B cell (primary cell): ENCODE measurements around the gene MYDGF. TPM values are rescaled to one million over a fixed set of nuclear protein-coding genes. Genes with fewer than 3 reads are reported as not detected.

Experiments used
- ATAC-seq: fragments of 200-7000 bp; cut with Tn5 transposase; one replicate; pipeline ENCODE4 v1.10.0; 2021; ENCODE audit warnings: low read depth, mild to moderate bottlenecking, moderate number of reproducible peaks, moderate library complexity
- CTCF ChIA-PET: fragments of 350-600 bp; sonication (Branson Sonifier 250); formaldehyde crosslinking; loops from one replicate; lab custom pipeline; 2021; ENCODE audit warnings: antibody characterized with exemption, inconsistent platforms; lab: Charles Lee
- POLR2A ChIA-PET: fragments of 350-600 bp; sonication (Branson Sonifier 250); formaldehyde crosslinking; loops from one replicate; lab custom pipeline; 2021; ENCODE audit warnings: antibody characterized with exemption; lab: Charles Lee
- DNase-seq: peaks from one replicate; pipeline ENCODE4 v3.0.0; 2013
- H2AFZ ChIP-seq: 2 replicates; pipeline ENCODE4 v1.6.1; 2012; ENCODE audit warnings: mild to moderate bottlenecking, low read depth, low read length; ENCODE audit not compliant: insufficient read depth, poor library complexity, severe bottlenecking
- H3K27ac ChIP-seq, 2 donors: 1 replicate in 1 of 2; 2 replicates in 1 of 2; pipeline ENCODE4 v1.5.1; 2012 to 2013; ENCODE audit warnings: low read length in 2 of 2, mild to moderate bottlenecking in 2 of 2, moderate library complexity in 1 of 2
- H3K27me3 ChIP-seq, 4 experiments: fragments of 200-600 bp in 1 of 4; sonication (generic) in 1 of 4; replicated peaks in 1 of 4; 1 replicate in 2 of 4; 2 replicates in 2 of 4; pipeline versions ENCODE4 v1.6.1 to v1.7.0; 2013 to 2016; ENCODE audit warnings: low read length in 3 of 4, mild to moderate bottlenecking in 2 of 4, mixed read lengths in 1 of 4, moderate library complexity in 1 of 4; ENCODE audit not compliant: insufficient read depth in 4 of 4, control insufficient read depth in 3 of 4; ENCODE audit errors: control extremely low read depth in 1 of 4
- H3K36me3 ChIP-seq, 2 experiments: replicated peaks in 1 of 2; 1 replicate in 1 of 2; 2 replicates in 1 of 2; pipeline versions ENCODE4 v1.6.1 to v1.7.1; 2013; ENCODE audit warnings: low read length in 1 of 2; ENCODE audit not compliant: insufficient read depth in 2 of 2, control insufficient read depth in 1 of 2; ENCODE audit errors: control extremely low read depth in 1 of 2, extremely low read depth in 1 of 2
- H3K4me1 ChIP-seq, 2 donors: fragments of 200-600 bp in 1 of 2; sonication (generic) in 1 of 2; 1 replicate in 1 of 2; 2 replicates in 1 of 2; pipeline versions ENCODE4 v1.5.1 to v1.6.1; 2013 to 2017; ENCODE audit warnings: low read length in 2 of 2; ENCODE audit not compliant: control insufficient read depth in 2 of 2, insufficient read depth in 2 of 2
- H3K4me2 ChIP-seq: replicated peaks from 2 replicates; pipeline ENCODE3; 2012; ENCODE audit warnings: mild to moderate bottlenecking, low read depth, low read length; ENCODE audit not compliant: poor library complexity, severe bottlenecking
- H3K4me3 ChIP-seq, 5 experiments: fragments of 200-600 bp in 1 of 5; sonication (generic) in 1 of 5; 1 replicate in 3 of 5; 2 replicates in 2 of 5; pipeline versions ENCODE4 v1.5.1 to v1.7.0; 2011 to 2016; ENCODE audit warnings: low read length in 4 of 5, mild to moderate bottlenecking in 4 of 5, low read depth in 2 of 5, control low read depth in 1 of 5, moderate library complexity in 1 of 5; ENCODE audit not compliant: insufficient read depth in 1 of 5; ENCODE audit errors: control extremely low read depth in 1 of 5, extremely low read depth in 1 of 5
- H3K79me2 ChIP-seq: fragments of 200-600 bp; sonication (generic); one replicate; pipeline ENCODE4 v1.6.0; 2016; ENCODE audit warnings: low read length; ENCODE audit not compliant: control insufficient read depth, insufficient read depth
- H3K9ac ChIP-seq: fragments of 200-600 bp; sonication (generic); 2 replicates; pipeline ENCODE4 v1.6.1; 2017; ENCODE audit warnings: mild to moderate bottlenecking, low read length, moderate library complexity
- H3K9me3 ChIP-seq, 3 donors: one replicate each; pipeline versions ENCODE4 v1.6.1 to v1.7.1; 2013; ENCODE audit warnings: low read length in 2 of 3; ENCODE audit not compliant: control insufficient read depth in 2 of 3, insufficient read depth in 1 of 3; ENCODE audit errors: control extremely low read depth in 1 of 3
- H4K20me1 ChIP-seq: 2 replicates; pipeline ENCODE4 v1.6.0; 2012; ENCODE audit warnings: mild to moderate bottlenecking, low read length; ENCODE audit not compliant: insufficient read depth, control insufficient read depth, poor library complexity, severe bottlenecking
- H3K27ac Mint-ChIP-seq: one replicate; pipeline ENCODE4 v1.8.0; 2021; ENCODE audit warnings: mixed read lengths
- H3K27me3 Mint-ChIP-seq: one replicate; pipeline ENCODE4 v1.8.0; 2021; ENCODE audit warnings: mixed read lengths
- H3K4me1 Mint-ChIP-seq: one replicate; pipeline ENCODE4 v1.8.0; 2021; ENCODE audit warnings: mixed read lengths
- H3K4me3 Mint-ChIP-seq: one replicate; pipeline ENCODE4 v1.8.0; 2021; ENCODE audit warnings: mixed read lengths
- H3K9me3 Mint-ChIP-seq: one replicate; pipeline ENCODE4 v1.8.0; 2022; ENCODE audit warnings: mixed read lengths; ENCODE audit not compliant: insufficient read depth
- CTCF ChIP-seq: fragments of 200-600 bp; IDR thresholded peaks from one replicate; pipeline ENCODE4 v1.8.0; 2022; ENCODE audit warnings: antibody characterized with exemption, mild to moderate bottlenecking
- EZH2 ChIP-seq: IDR thresholded peaks from 2 replicates; pipeline ENCODE4 v1.6.1; 2012; ENCODE audit warnings: borderline replicate concordance, low read depth, mild to moderate bottlenecking, moderate library complexity, low read length; ENCODE audit not compliant: insufficient read depth, poor library complexity, severe bottlenecking
- WGBS: methylation state at CpG from one replicate; pipeline ENCODE4 v1.1.5; 2013; ENCODE audit warnings: missing lambda C conversion rate; ENCODE audit not compliant: insufficient coverage; 5-methylcytosine and 5-hydroxymethylcytosine counted together
- intact Hi-C: fragments of 100-400 bp; cut with micrococcal nuclease; formaldehyde crosslinking; loops from one replicate; pipeline ENCODE4 v1.10.0; 2022
- polyA plus RNA-seq: library from polyadenylated mRNA; depleted of rRNA; stranded (reverse); fragments of >200 nt; gene quantifications from 2 replicates; pipeline ENCODE4 v1.2.3, GENCODE V29; 2012
- total RNA-seq, 2 donors: library from RNA; stranded (reverse); fragments of 120-200 nt in 1 of 2; gene quantifications; 1 replicate in 1 of 2; 2 replicates in 1 of 2; pipeline versions ENCODE4 v1.2.3 to v1.2.4, GENCODE V29; 2013 to 2022

The MYDGF gene
- total and polyA plus RNA-seq, 2 donors (not counting 1 experiment from before 2014, with no cell fraction given), result 21.2 to 42.3 TPM

- WGBS, result 94% methylated on average over 5 of the region's 10 CpGs
- H3K79me2 ChIP-seq, result peaks cover 9% of the 10 kb centered on the region
- H3K4me3 ChIP-seq, result no peak overlapping the region
- H3K4me1 Mint-ChIP-seq, result no peaks in the 10 kb centered on the region
- TF ChIP-seq EZH2 (no peak), CTCF (no peak)
- H4K20me1 ChIP-seq, result peaks cover 12% of the 10 kb centered on the region
- no peaks in the 10 kb centered on the region for H3K27me3 ChIP-seq
- POLR2A ChIA-PET, result interaction anchor here (0.7 kb wide), 1 partner anchor 28 kb away, joined by 6 read pairs; no protein-coding TSS in a partner anchor
- H3K27ac Mint-ChIP-seq, result no peak overlapping the region
- no peaks in the 10 kb centered on the region for H3K9me3 Mint-ChIP-seq
- no peak overlapping the region for H2AFZ ChIP-seq
- H3K27ac ChIP-seq, result no peak overlapping the region
- no peaks in the 10 kb centered on the region for H3K4me1 ChIP-seq
- no peak overlapping the region for H3K9ac ChIP-seq
- no peak overlapping the region for H3K4me3 Mint-ChIP-seq
- intact Hi-C loops, result no loop called here
- peaks cover 0 to 4% (median 0%) of the 10 kb centered on the region in 3 donors for H3K9me3 ChIP-seq
- no peaks in the 10 kb centered on the region for H3K27me3 Mint-ChIP-seq
- ATAC-seq (no peak), DNase-seq (no peak)
- H3K36me3 ChIP-seq, result peaks cover under 1 to 51% of the 10 kb centered on the region in 2 experiments
- H3K4me2 ChIP-seq, result no peak overlapping the region
- CTCF ChIA-PET, result no interaction called here
These were observed 38.0 kb upstream of the MYDGF start for GRCh38 chr19:4707956-4708650.

- Histone ChIP-seq H3K9ac (no peak overlapping the region), H3K4me1 (no peaks in the 10 kb centered on the region), H4K20me1 (peaks cover 12% of the 10 kb centered on the region), H3K27ac (no peak overlapping the region), H3K4me3 (no peak overlapping the region), H3K9me3 (peaks cover 0 to 4% (median 0%) of the 10 kb centered on the region in 3 donors), H2AFZ (no peak overlapping the region), H3K36me3 (peaks cover 4 to 50% of the 10 kb centered on the region in 2 experiments), H3K4me2 (no peak overlapping the region), H3K79me2 (peaks cover 9% of the 10 kb centered on the region), H3K27me3 (no peaks in the 10 kb centered on the region)
- ATAC-seq (no peak), DNase-seq (no peak)
- Mint-ChIP-seq H3K4me3 (no peak overlapping the region), H3K4me1 (no peaks in the 10 kb centered on the region), H3K27ac (no peak overlapping the region), H3K27me3 (no peaks in the 10 kb centered on the region), H3K9me3 (no peaks in the 10 kb centered on the region)
- POLR2A ChIA-PET, result interaction anchor here (0.7 kb wide), 1 partner anchor 27 kb away, joined by 6 read pairs; no protein-coding TSS in a partner anchor
- WGBS, result 98% methylated on average over 7 of the region's 12 CpGs
- CTCF ChIA-PET, result interaction anchor here (0.7 kb wide), 1 partner anchor 174 kb away, joined by 3 read pairs; no protein-coding TSS in a partner anchor
- TF ChIP-seq CTCF (no peak), EZH2 (no peak)
- intact Hi-C loops, result no loop called here
These were observed 37.2 kb upstream of the MYDGF start for GRCh38 chr19:4707322-4707721.
